Activated CD4-positive, CD25-positive, alpha-beta regulatory T cell treated with anti-CD3 and anti-CD28 coated beads, Interleukin-2, amount 50 U/mL, for 16 hours (primary cell): ENCODE results near the gene REXO5.
"Not testable (repeated sequence)": the region's sequence is repeated elsewhere in the genome, so short reads cannot be mapped to it uniquely, and the experiment has no call there.

ENCODE experiments used
- DNase-seq: peaks from one replicate; pipeline ENCODE4 v3.0.0-alpha.2; 2020; ENCODE audit warnings: low read depth, low spot score

Gene REXO5

GRCh38 chr16:20849589-20850390 lies 43.5 kb downstream of the REXO5 start:
- peak; percentile 34 for DNase-seq

GRCh38 chr16:20850981-20851380 lies 44.7 kb downstream of the REXO5 start:
- DNase-seq: no peak

- no peak for DNase-seq
Measured at GRCh38 chr16:20851601-20852000, 45.3 kb downstream of the REXO5 start.

- no peak for DNase-seq
Measured at GRCh38 chr16:20853143-20853542, 46.8 kb downstream of the REXO5 start.

- DNase-seq: no peak
Measured at GRCh38 chr16:20853981-20854620, 47.8 kb downstream of the REXO5 start.

GRCh38 chr16:20854963-20855362 lies 48.6 kb downstream of the REXO5 start:
- DNase-seq: no peak

GRCh38 chr16:20857281-20857680 lies 51.0 kb downstream of the REXO5 start:
- DNase-seq: no peak

- no peak for DNase-seq
Measured at GRCh38 chr16:20859229-20859628, 52.9 kb downstream of the REXO5 start.

- no peak for DNase-seq
Measured at GRCh38 chr16:20859699-20860098, 53.4 kb downstream of the REXO5 start.

- DNase-seq: no peak
Measured at GRCh38 chr16:20860361-20860760, 54.0 kb downstream of the REXO5 start.

- DNase-seq: not testable (repeated sequence)
Measured at GRCh38 chr16:20860995-20861394, 54.7 kb downstream of the REXO5 start.

- DNase-seq: no peak
Measured at GRCh38 chr16:20862162-20862960, 56.0 kb downstream of the REXO5 start.

GRCh38 chr16:20864376-20864775 lies 58.0 kb downstream of the REXO5 start:
- not testable (repeated sequence) for DNase-seq

GRCh38 chr16:20865420-20866131 lies 59.2 kb downstream of the REXO5 start:
- DNase-seq: no peak

- no peak for DNase-seq
Measured at GRCh38 chr16:20866145-20866772, 59.9 kb downstream of the REXO5 start.

- DNase-seq: no peak
Measured at GRCh38 chr16:20866801-20867200, 60.5 kb downstream of the REXO5 start.

GRCh38 chr16:20867585-20867984 lies 61.3 kb downstream of the REXO5 start:
- no peak for DNase-seq

GRCh38 chr16:20868890-20869289 lies 62.6 kb downstream of the REXO5 start:
- no peak for DNase-seq

- DNase-seq: no peak
Measured at GRCh38 chr16:20870122-20870820, 63.9 kb downstream of the REXO5 start.

GRCh38 chr16:20871258-20871657 lies 64.9 kb downstream of the REXO5 start:
- DNase-seq: no peak
